GM23338 (cell line): ENCODE results near the gene TNS1.

Experiments used
- CREB1 ChIP-seq: fragments of 250-450 bp; sonication (Bioruptor Pico); IDR thresholded peaks from 2 replicates; pipeline ENCODE4 v1.5.0; 2020; ENCODE audit warnings: low read depth, mild to moderate bottlenecking, moderate library complexity
- CTCF ChIP-seq, 2 experiments: fragments of 200-600 bp in 1 of 2; sonication (generic) in 1 of 2; conservative IDR thresholded peaks; 2 replicates each; pipeline versions ENCODE4 v1.5.1 to v1.6.1; 2016 to 2017; ENCODE audit warnings: antibody characterized with exemption in 2 of 2, low read depth in 2 of 2, mild to moderate bottlenecking in 2 of 2, moderate library complexity in 1 of 2
- ETS1 ChIP-seq: IDR thresholded peaks from 2 replicates; pipeline ENCODE4 v1.6.1; 2016; ENCODE audit warnings: antibody characterized with exemption
- EZH2 ChIP-seq: fragments of 200-600 bp; sonication (generic); IDR thresholded peaks from one replicate; pipeline ENCODE4 v1.8.0; 2017; ENCODE audit warnings: antibody characterized with exemption, mild to moderate bottlenecking, low read depth; ENCODE audit not compliant: unreplicated experiment
- EZH2phosphoT487 ChIP-seq: fragments of 200-600 bp; sonication (generic); IDR thresholded peaks from one replicate; pipeline ENCODE4 v1.8.1; 2018; ENCODE audit warnings: antibody characterized with exemption; ENCODE audit not compliant: unreplicated experiment
- JUNB ChIP-seq: IDR thresholded peaks from one replicate; pipeline ENCODE4 v1.6.1; 2016; ENCODE audit warnings: antibody characterized with exemption; ENCODE audit not compliant: unreplicated experiment
- NANOG ChIP-seq: IDR thresholded peaks from 2 replicates; pipeline ENCODE4 v1.6.1; 2016; ENCODE audit warnings: antibody characterized with exemption, borderline replicate concordance
- POLR2AphosphoS5 ChIP-seq: IDR thresholded peaks from 2 replicates; pipeline ENCODE4 v1.6.1; 2016; ENCODE audit warnings: antibody characterized with exemption, low read depth
- REST ChIP-seq: IDR thresholded peaks from one replicate; pipeline ENCODE4 v1.6.1; 2018; ENCODE audit warnings: antibody characterized with exemption; ENCODE audit not compliant: unreplicated experiment
- STAT1 ChIP-seq: IDR thresholded peaks from one replicate; pipeline ENCODE4 v1.6.1; 2016; ENCODE audit warnings: antibody characterized with exemption; ENCODE audit not compliant: unreplicated experiment
- ZNF114 ChIP-seq: fragments of 250-450 bp; sonication (Bioruptor Pico); IDR thresholded peaks from 2 replicates; pipeline ENCODE4 v1.5.0; 2020; ENCODE audit warnings: mild to moderate bottlenecking, moderate library complexity
- ZNF331 ChIP-seq: fragments of 250-450 bp; sonication (Bioruptor Pico); IDR thresholded peaks from 2 replicates; pipeline ENCODE4 v1.5.0; 2020; ENCODE audit warnings: low read depth, mild to moderate bottlenecking, moderate library complexity
- ZNF462 ChIP-seq: fragments of 250-450 bp; sonication (Bioruptor Pico); IDR thresholded peaks from 2 replicates; pipeline ENCODE4 v1.5.0; 2020; ENCODE audit warnings: mild to moderate bottlenecking, moderate library complexity

- TF ChIP-seq EZH2phosphoT487, result no peak
- no peak for TF ChIP-seq CTCF (conservative IDR thresholded peaks at IDR 0.05; ENCODE audit: low read depth in 2 of 2)
- no peak for TF ChIP-seq JUNB
- no peak for TF ChIP-seq POLR2AphosphoS5
- TF ChIP-seq EZH2, result no peak
- TF ChIP-seq CREB1 (CRISPR knock-in tag), result no peak
- TF ChIP-seq ZNF331 (CRISPR knock-in tag), result no peak
- TF ChIP-seq STAT1, result no peak
- no peak for TF ChIP-seq REST
- no peak for TF ChIP-seq ETS1
- no peak for TF ChIP-seq ZNF114 (CRISPR knock-in tag)
- no peak for TF ChIP-seq ZNF462 (CRISPR knock-in tag)
- TF ChIP-seq NANOG, result no peak
Measured at GRCh38 chr2:218043701-218044109, 40.9 kb upstream of the TNS1 start.
